ENCODE measurements around the gene SUFU.

GRCh38 chr10:102632394-102633111 is 128.8 kb downstream of the SUFU start:
- no peak for TF ChIP-seq MAZ (IDR thresholded peaks at IDR 0.05; ENCODE audit: borderline replicate concordance, low read depth, low read length)
- TF ChIP-seq, protein P1, sequence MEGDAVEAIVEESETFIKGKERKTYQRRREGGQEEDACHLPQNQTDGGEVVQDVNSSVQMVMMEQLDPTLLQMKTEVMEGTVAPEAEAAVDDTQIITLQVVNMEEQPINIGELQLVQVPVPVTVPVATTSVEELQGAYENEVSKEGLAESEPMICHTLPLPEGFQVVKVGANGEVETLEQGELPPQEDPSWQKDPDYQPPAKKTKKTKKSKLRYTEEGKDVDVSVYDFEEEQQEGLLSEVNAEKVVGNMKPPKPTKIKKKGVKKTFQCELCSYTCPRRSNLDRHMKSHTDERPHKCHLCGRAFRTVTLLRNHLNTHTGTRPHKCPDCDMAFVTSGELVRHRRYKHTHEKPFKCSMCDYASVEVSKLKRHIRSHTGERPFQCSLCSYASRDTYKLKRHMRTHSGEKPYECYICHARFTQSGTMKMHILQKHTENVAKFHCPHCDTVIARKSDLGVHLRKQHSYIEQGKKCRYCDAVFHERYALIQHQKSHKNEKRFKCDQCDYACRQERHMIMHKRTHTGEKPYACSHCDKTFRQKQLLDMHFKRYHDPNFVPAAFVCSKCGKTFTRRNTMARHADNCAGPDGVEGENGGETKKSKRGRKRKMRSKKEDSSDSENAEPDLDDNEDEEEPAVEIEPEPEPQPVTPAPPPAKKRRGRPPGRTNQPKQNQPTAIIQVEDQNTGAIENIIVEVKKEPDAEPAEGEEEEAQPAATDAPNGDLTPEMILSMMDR (conservative IDR thresholded peaks at IDR 0.05; ENCODE audit: low read depth, low read length) = no peak
- TF ChIP-seq POLR2A (IDR thresholded peaks at IDR 0.05; ENCODE audit: low read depth, low read length) = no peak
- TF ChIP-seq RAD21 (IDR thresholded peaks at IDR 0.05; ENCODE audit: low read length) = no peak
- TF ChIP-seq ELK1 (IDR thresholded peaks at IDR 0.05; ENCODE audit: borderline replicate concordance, low read depth, low read length) = no peak

All from IMR-90 (cell line).